ENCODE measurements around the gene JPT1.

GRCh38 chr17:75159196-75160031 lies 5.1 kb upstream of the JPT1 start:
- TF ChIP-seq, protein P1, sequence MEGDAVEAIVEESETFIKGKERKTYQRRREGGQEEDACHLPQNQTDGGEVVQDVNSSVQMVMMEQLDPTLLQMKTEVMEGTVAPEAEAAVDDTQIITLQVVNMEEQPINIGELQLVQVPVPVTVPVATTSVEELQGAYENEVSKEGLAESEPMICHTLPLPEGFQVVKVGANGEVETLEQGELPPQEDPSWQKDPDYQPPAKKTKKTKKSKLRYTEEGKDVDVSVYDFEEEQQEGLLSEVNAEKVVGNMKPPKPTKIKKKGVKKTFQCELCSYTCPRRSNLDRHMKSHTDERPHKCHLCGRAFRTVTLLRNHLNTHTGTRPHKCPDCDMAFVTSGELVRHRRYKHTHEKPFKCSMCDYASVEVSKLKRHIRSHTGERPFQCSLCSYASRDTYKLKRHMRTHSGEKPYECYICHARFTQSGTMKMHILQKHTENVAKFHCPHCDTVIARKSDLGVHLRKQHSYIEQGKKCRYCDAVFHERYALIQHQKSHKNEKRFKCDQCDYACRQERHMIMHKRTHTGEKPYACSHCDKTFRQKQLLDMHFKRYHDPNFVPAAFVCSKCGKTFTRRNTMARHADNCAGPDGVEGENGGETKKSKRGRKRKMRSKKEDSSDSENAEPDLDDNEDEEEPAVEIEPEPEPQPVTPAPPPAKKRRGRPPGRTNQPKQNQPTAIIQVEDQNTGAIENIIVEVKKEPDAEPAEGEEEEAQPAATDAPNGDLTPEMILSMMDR (IDR thresholded peaks at IDR 0.05), result no peak
- TF ChIP-seq EZH2 (IDR thresholded peaks at IDR 0.05) (no peak), EZH2phosphoT487 (IDR thresholded peaks at IDR 0.05) (no peak)
